HL-60 (cell line): Measurements from ENCODE around the gene KRTAP9-4.

Source experiments
- CTCF ChIP-seq: IDR thresholded peaks from one replicate; pipeline ENCODE4 v1.5.1; 2011; ENCODE audit warnings: low read length, control low read depth, inconsistent platforms; ENCODE audit not compliant: insufficient read depth
- POLR2AphosphoS5 ChIP-seq: IDR thresholded peaks from 2 replicates; pipeline ENCODE4 v1.6.1; 2012; ENCODE audit warnings: low read depth
- SPI1 ChIP-seq: IDR thresholded peaks from 2 replicates; pipeline ENCODE4 v1.6.1; 2012; ENCODE audit warnings: low read depth, mild to moderate bottlenecking, borderline replicate concordance

- no peak for TF ChIP-seq CTCF
- no peak for TF ChIP-seq SPI1
- TF ChIP-seq POLR2AphosphoS5: no peak
Measured at GRCh38 chr17:41265078-41265477, 15.6 kb downstream of the KRTAP9-4 start, which contains the start of gene KRTAP9-6.
